ENCODE data around the gene PSMA5. TPM values are rescaled to one million over a fixed set of nuclear protein-coding genes. Genes with fewer than 3 reads are reported as not detected.
"Not testable (repeated sequence)": the region's sequence is repeated elsewhere in the genome, so short reads cannot be mapped to it uniquely, and the experiment has no call there.

PSMA5 gene
- total RNA-seq, 1 donor from 2014 or later = 201 TPM

- intact Hi-C loops (cut with micrococcal nuclease) = no loop called here
Measured at GRCh38 chr1:109433322-109433721, 7.1 kb upstream of the PSMA5 start.

- intact Hi-C loops (cut with micrococcal nuclease) = no loop called here
Measured at GRCh38 chr1:109432336-109432735, 6.1 kb upstream of the PSMA5 start.

GRCh38 chr1:109427171-109427467 is 871 bp upstream of the PSMA5 start:
- intact Hi-C loops (cut with micrococcal nuclease) = loop anchor here (2.0 to 10.0 kb wide), 7 partner anchors 28 to 912 kb away; partner anchors contain the start of genes CYB561D1, ELAPOR1, GNAI3 and RBM15

GRCh38 chr1:109425391-109426280 is 612 bp downstream of the PSMA5 start:
- intact Hi-C loops (cut with micrococcal nuclease) = loop anchor here (1.0 to 10.0 kb wide), 11 partner anchors 27 to 913 kb away; partner anchors contain the start of genes ATXN7L2, CYB561D1, ELAPOR1 and GNAI3

- intact Hi-C loops (cut with micrococcal nuclease) = loop anchor here (10.0 kb wide), 1 partner anchor 309 kb away; the partner anchor contains the start of gene ELAPOR1
Measured at GRCh38 chr1:109423498-109423897, 2.8 kb downstream of the PSMA5 start.

GRCh38 chr1:109412551-109412950 is 13.7 kb downstream of the PSMA5 start:
- intact Hi-C loops (cut with micrococcal nuclease) = no loop called here

- intact Hi-C loops (cut with micrococcal nuclease) = no loop called here
Measured at GRCh38 chr1:109404838-109405237, 21.4 kb downstream of the PSMA5 start.

- intact Hi-C loops (cut with micrococcal nuclease) = no loop called here
Measured at GRCh38 chr1:109402025-109402424, 24.2 kb downstream of the PSMA5 start.

GRCh38 chr1:109400035-109400655 is 26.1 kb downstream of the PSMA5 start:
- intact Hi-C loops (cut with micrococcal nuclease) = no loop called here

- intact Hi-C loops (cut with micrococcal nuclease) = loop anchor here (1.0 to 2.0 kb wide), 6 partner anchors 27 to 198 kb away; partner anchors contain the start of gene PSMA5
Measured at GRCh38 chr1:109399326-109399957, 26.8 kb downstream of the PSMA5 start.

- intact Hi-C loops (cut with micrococcal nuclease) = loop anchor here (1.0 to 2.0 kb wide), 6 partner anchors 28 to 197 kb away; partner anchors contain the start of gene PSMA5
Measured at GRCh38 chr1:109398343-109399225, 27.7 kb downstream of the PSMA5 start.

GRCh38 chr1:109397581-109398342 is 28.5 kb downstream of the PSMA5 start, which contains the start of gene SORT1:
SORT1 (minus strand) TSS chr1:109397918; CDS start chr1:109397892, 26 bp downstream.
- intact Hi-C loops (cut with micrococcal nuclease) = loop anchor here (2.0 kb wide), 2 partner anchors 29 to 135 kb away; partner anchors contain the start of gene PSMA5

- intact Hi-C loops (cut with micrococcal nuclease) = no loop called here
Measured at GRCh38 chr1:109396871-109397580, 29.2 kb downstream of the PSMA5 start.

- intact Hi-C loops (cut with micrococcal nuclease) = no loop called here
Measured at GRCh38 chr1:109396513-109396839, 29.8 kb downstream of the PSMA5 start.

- intact Hi-C loops (cut with micrococcal nuclease) = no loop called here
Measured at GRCh38 chr1:109395602-109396512, 30.4 kb downstream of the PSMA5 start.

GRCh38 chr1:109395282-109395599 is 31.0 kb downstream of the PSMA5 start:
- intact Hi-C loops (cut with micrococcal nuclease) = not testable (repeated sequence)

- intact Hi-C loops (cut with micrococcal nuclease) = no loop called here
Measured at GRCh38 chr1:109394591-109395281, 31.5 kb downstream of the PSMA5 start.
